Nephron progenitor cell (in vitro differentiated cells): ENCODE results near the gene RTN4R.

Source experiments
- DNase-seq: peaks from one replicate; pipeline ENCODE4 v3.0.0; 2021
- H3K27ac Mint-ChIP-seq: 2 replicates; pipeline ENCODE4 v1.8.0; 2021; ENCODE audit warnings: mild to moderate bottlenecking, moderate library complexity, mixed read lengths
- H3K27me3 Mint-ChIP-seq: 2 replicates; pipeline ENCODE4 v1.8.0; 2021; ENCODE audit warnings: mild to moderate bottlenecking, low read depth, mixed read lengths; ENCODE audit not compliant: poor library complexity
- H3K36me3 Mint-ChIP-seq: 2 replicates; pipeline ENCODE4 v1.8.0; 2021; ENCODE audit warnings: low read depth, mixed read lengths
- H3K4me1 Mint-ChIP-seq: 2 replicates; pipeline ENCODE4 v1.8.0; 2021; ENCODE audit warnings: mixed read lengths
- H3K4me3 Mint-ChIP-seq: 2 replicates; pipeline ENCODE4 v1.8.0; 2021; ENCODE audit warnings: mild to moderate bottlenecking, moderate library complexity, mixed read lengths
- H3K9me3 Mint-ChIP-seq: 2 replicates; pipeline ENCODE4 v1.8.0; 2021; ENCODE audit warnings: mild to moderate bottlenecking, moderate library complexity, mixed read lengths
- CTCF ChIP-seq: fragments of 200-600 bp; sonication (generic); IDR thresholded peaks from 2 replicates; pipeline ENCODE4 v1.5.0; 2021; ENCODE audit warnings: antibody characterized with exemption

The RTN4R gene

GRCh38 chr22:20228055-20228938, 39.8 kb downstream of the RTN4R start:
- Mint-ChIP-seq H3K27ac (no peak overlapping the region), H3K9me3 (no peaks in the 10 kb centered on the region), H3K27me3 (peaks cover 14% of the 10 kb centered on the region), H3K4me1 (peaks cover 37% of the 10 kb centered on the region), H3K36me3 (no peaks in the 10 kb centered on the region), H3K4me3 (no peak overlapping the region)
- TF ChIP-seq CTCF = no peak
- DNase-seq = no peak

- no peak for TF ChIP-seq CTCF
- DNase-seq = no peak
- no peaks in the 10 kb centered on the region for H3K36me3 Mint-ChIP-seq
- H3K4me1 Mint-ChIP-seq = peaks cover 38% of the 10 kb centered on the region
- no peak overlapping the region for H3K4me3 Mint-ChIP-seq
- H3K27me3 Mint-ChIP-seq = peaks cover 18% of the 10 kb centered on the region
- H3K9me3 Mint-ChIP-seq = no peaks in the 10 kb centered on the region
- H3K27ac Mint-ChIP-seq = no peak overlapping the region
Observed at GRCh38 chr22:20227363-20227762, 40.8 kb downstream of the RTN4R start.

GRCh38 chr22:20226760-20227350, 41.3 kb downstream of the RTN4R start:
- H3K27ac Mint-ChIP-seq = no peak overlapping the region
- DNase-seq = no peak

GRCh38 chr22:20226077-20226716, 41.9 kb downstream of the RTN4R start:
- Mint-ChIP-seq H3K27me3 (peaks cover 18% of the 10 kb centered on the region), H3K4me1 (peaks cover 43% of the 10 kb centered on the region), H3K4me3 (no peak overlapping the region), H3K36me3 (no peaks in the 10 kb centered on the region), H3K9me3 (no peaks in the 10 kb centered on the region), H3K27ac (no peak overlapping the region)
- no peak for TF ChIP-seq CTCF
- no peak for DNase-seq

More at GRCh38 chr22:20226760-20227350, 41.3 kb downstream of the RTN4R start:
- peaks cover 38% of the 10 kb centered on the region for H3K4me1 Mint-ChIP-seq
- peaks cover 18% of the 10 kb centered on the region for H3K27me3 Mint-ChIP-seq
- H3K36me3 Mint-ChIP-seq = no peaks in the 10 kb centered on the region
- no peaks in the 10 kb centered on the region for H3K9me3 Mint-ChIP-seq
- H3K4me3 Mint-ChIP-seq = no peak overlapping the region
- no peak for TF ChIP-seq CTCF

GRCh38 chr22:20225693-20225966, 42.5 kb downstream of the RTN4R start:
- H3K36me3 Mint-ChIP-seq = no peaks in the 10 kb centered on the region
- no peak for TF ChIP-seq CTCF
- H3K9me3 Mint-ChIP-seq = no peaks in the 10 kb centered on the region
- peaks cover 43% of the 10 kb centered on the region for H3K4me1 Mint-ChIP-seq
- DNase-seq = no peak
- H3K27me3 Mint-ChIP-seq = peaks cover 18% of the 10 kb centered on the region
- H3K27ac Mint-ChIP-seq = no peak overlapping the region
- H3K4me3 Mint-ChIP-seq = no peak overlapping the region
